Lung (tissue), 12 donors: ENCODE measurements around the gene SESTD1. TPM values are rescaled to one million over a fixed set of nuclear protein-coding genes. Genes with fewer than 3 reads are reported as not detected.

Experiments used
- ATAC-seq: fragments of 200-7000 bp; cut with Tn5 transposase; one replicate; pipeline ENCODE4 v1.9.1; 2020; ENCODE audit warnings: moderate number of reproducible peaks; ENCODE audit not compliant: insufficient read depth, low FRiP score
- DNase-seq, 3 donors: peaks; one replicate each; pipeline ENCODE4 v3.0.0-alpha.2; 2013 to 2017
- H3K27ac ChIP-seq, 2 donors: one replicate each; pipeline ENCODE4 v1.5.1; 2013; ENCODE audit warnings: mild to moderate bottlenecking in 2 of 2, moderate library complexity in 2 of 2, control low read depth in 1 of 2, inconsistent platforms in 1 of 2, low read depth in 1 of 2, low read length in 1 of 2
- H3K27me3 ChIP-seq, 3 donors: one replicate each; pipeline ENCODE4 v1.5.1; 2013; ENCODE audit warnings: low read length in 2 of 3; ENCODE audit not compliant: control insufficient read depth in 3 of 3, insufficient read depth in 3 of 3
- H3K36me3 ChIP-seq, 4 donors: one replicate each; pipeline ENCODE4 v1.5.1; 2013; ENCODE audit warnings: low read length in 4 of 4, mild to moderate bottlenecking in 1 of 4, moderate library complexity in 1 of 4; ENCODE audit not compliant: control insufficient read depth in 4 of 4, insufficient read depth in 4 of 4
- H3K4me1 ChIP-seq, 5 donors: one replicate each; pipeline ENCODE4 v1.5.1; 2013; ENCODE audit warnings: low read length in 5 of 5, mild to moderate bottlenecking in 2 of 5, moderate library complexity in 1 of 5; ENCODE audit not compliant: control insufficient read depth in 5 of 5, insufficient read depth in 5 of 5
- H3K4me3 ChIP-seq: one replicate; pipeline ENCODE4 v1.5.1; 2013; ENCODE audit warnings: mild to moderate bottlenecking, control low read depth, moderate library complexity
- H3K9ac ChIP-seq, 2 donors: one replicate each; pipeline ENCODE4 v1.5.1; 2013; ENCODE audit warnings: low read length in 2 of 2, control low read depth in 1 of 2; ENCODE audit not compliant: insufficient read depth in 1 of 2
- H3K9me3 ChIP-seq, 4 donors: one replicate each; pipeline ENCODE4 v1.5.1; 2013; ENCODE audit warnings: low read length in 3 of 4, mild to moderate bottlenecking in 1 of 4, moderate library complexity in 1 of 4; ENCODE audit not compliant: control insufficient read depth in 4 of 4, insufficient read depth in 3 of 4
- WGBS, 2 donors: extraction: QIAGEN DNeasy Blood & Tissue Kit; methylation state at CpG; one replicate each; pipeline ENCODE4 v1.1.7; 2013; 5-methylcytosine and 5-hydroxymethylcytosine counted together
- polyA plus RNA-seq, 2 donors: library from polyadenylated mRNA; stranded (reverse); fragments of 200-250 nt; gene quantifications; one replicate each; pipeline ENCODE4 v1.2.1, GENCODE V29; 2013
- total RNA-seq, 2 donors: library from RNA; depleted of rRNA in 1 of 2; stranded (reverse); fragments of >200 nt in 1 of 2; gene quantifications; one replicate each; pipeline ENCODE4 v1.2.1, GENCODE V29; 2014 to 2021
- TF ChIP-seq, protein P1 (sequence below): IDR thresholded peaks from 2 replicates; pipeline ENCODE4 v1.5.1; 2012; ENCODE audit warnings: mild to moderate bottlenecking; ENCODE audit errors: control extremely low read depth, extremely low read depth
- donor health status: control.
- donor health status: control.
- donor health status: Bipolar disorder and iron deficiency.
- donor health status: healthy.
- donor health status: DM: yes; HTN: yes; CAD: no.

Gene SESTD1
- total and polyA plus RNA-seq, 4 donors, result 11.2 to 96.4 (median 49.3) TPM

DNA sequence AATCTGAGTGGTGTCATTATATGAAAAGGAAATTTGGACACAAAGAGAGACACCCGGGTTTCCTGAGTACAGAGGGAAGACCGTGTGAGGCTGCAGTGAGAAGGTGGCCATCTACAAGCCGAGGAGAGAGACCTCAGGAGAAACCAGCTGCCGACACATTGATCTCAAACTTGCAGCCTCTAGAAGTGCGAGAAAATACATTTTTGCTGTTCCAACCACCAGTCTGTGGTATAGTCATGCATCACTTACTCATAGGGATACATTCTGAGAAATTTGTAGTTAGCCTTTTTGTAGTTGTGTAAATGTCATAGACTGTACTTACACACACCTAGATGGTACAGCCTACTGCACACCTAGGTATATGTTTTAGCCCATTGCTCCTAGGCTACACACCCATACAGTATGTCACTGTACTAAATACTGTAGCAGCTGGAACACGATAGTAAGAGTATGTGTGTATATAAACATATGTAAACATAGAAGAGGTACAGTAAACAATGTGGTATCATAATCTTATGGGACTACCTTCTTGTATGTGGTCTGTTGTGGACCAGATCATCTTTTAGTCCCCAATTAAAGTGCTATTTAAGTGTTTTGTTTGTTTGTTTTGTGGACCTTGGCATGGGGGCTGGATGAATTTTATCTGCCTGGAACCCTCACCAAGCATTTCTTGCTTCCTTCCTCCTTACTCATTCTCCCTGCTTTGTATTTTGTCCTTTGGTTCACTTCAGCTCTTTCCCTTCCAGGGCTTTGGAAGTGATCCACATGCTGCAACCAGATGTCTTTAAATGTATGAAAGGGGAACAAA, 38.3 kb upstream of the SESTD1 start:
- Histone ChIP-seq H3K4me1 (no peaks in the 10 kb centered on the region), H3K9ac (no peak overlapping the region), H3K9me3 (no peaks in the 10 kb centered on the region), H3K4me3 (no peak overlapping the region), H3K27ac (no peak overlapping the region), H3K27me3 (peaks cover 0 to 5% (median 0%) of the 10 kb centered on the region in 3 donors), H3K36me3 (no peaks in the 10 kb centered on the region)
- TF ChIP-seq, protein P1, sequence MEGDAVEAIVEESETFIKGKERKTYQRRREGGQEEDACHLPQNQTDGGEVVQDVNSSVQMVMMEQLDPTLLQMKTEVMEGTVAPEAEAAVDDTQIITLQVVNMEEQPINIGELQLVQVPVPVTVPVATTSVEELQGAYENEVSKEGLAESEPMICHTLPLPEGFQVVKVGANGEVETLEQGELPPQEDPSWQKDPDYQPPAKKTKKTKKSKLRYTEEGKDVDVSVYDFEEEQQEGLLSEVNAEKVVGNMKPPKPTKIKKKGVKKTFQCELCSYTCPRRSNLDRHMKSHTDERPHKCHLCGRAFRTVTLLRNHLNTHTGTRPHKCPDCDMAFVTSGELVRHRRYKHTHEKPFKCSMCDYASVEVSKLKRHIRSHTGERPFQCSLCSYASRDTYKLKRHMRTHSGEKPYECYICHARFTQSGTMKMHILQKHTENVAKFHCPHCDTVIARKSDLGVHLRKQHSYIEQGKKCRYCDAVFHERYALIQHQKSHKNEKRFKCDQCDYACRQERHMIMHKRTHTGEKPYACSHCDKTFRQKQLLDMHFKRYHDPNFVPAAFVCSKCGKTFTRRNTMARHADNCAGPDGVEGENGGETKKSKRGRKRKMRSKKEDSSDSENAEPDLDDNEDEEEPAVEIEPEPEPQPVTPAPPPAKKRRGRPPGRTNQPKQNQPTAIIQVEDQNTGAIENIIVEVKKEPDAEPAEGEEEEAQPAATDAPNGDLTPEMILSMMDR, result no peak
- DNase-seq (peak in 1 of 3 donors; percentile 6), ATAC-seq (no peak)
- 82 to 86% methylated on average over 6 of the region's 6 CpGs for WGBS, 2 donors

DNA sequence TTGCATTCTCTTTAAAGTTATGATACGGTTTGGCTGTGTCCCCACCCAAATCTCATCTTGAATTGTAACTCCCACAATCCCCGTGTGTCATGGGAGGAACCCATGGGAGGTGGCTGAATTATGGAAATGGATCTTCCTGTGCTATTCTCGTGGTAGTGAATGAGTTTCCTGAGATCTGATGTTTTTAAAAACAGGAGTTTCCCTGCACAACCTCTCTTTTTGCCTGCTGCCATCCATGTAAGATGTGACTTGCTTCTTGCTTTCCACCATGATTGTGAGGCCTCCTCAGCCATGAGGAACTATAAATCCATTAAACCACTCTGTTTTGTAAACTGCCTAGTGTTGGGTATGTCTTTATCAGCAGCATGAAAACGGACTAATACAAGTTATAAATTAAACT, 37.5 kb upstream of the SESTD1 start:
- Histone ChIP-seq H3K27me3 (peaks cover 0 to 2% (median 0%) of the 10 kb centered on the region in 3 donors), H3K4me3 (no peak overlapping the region), H3K9me3 (no peaks in the 10 kb centered on the region), H3K36me3 (no peaks in the 10 kb centered on the region), H3K9ac (no peak overlapping the region), H3K27ac (no peak overlapping the region), H3K4me1 (no peaks in the 10 kb centered on the region)
- TF ChIP-seq, protein P1, result no peak
- DNase-seq (no peak), ATAC-seq (no peak)
- 82 to 95% methylated on average over 4 of the region's 4 CpGs for WGBS, 2 donors

GRCh38 chr2:179298666-179299065, 34.0 kb upstream of the SESTD1 start:
- TF ChIP-seq, protein P1, result no peak
- DNase-seq, result no peak
- WGBS, 2 donors, result 86 to 87% methylated on average over 5 of the region's 5 CpGs
- Histone ChIP-seq H3K4me1 (no peaks in the 10 kb centered on the region), H3K27ac (no peak overlapping the region), H3K9ac (no peak overlapping the region), H3K36me3 (no peaks in the 10 kb centered on the region), H3K27me3 (no peaks in the 10 kb centered on the region), H3K9me3 (no peaks in the 10 kb centered on the region), H3K4me3 (no peak overlapping the region)
- ATAC-seq, result no peak
